GM18858 (cell line): ENCODE results near the gene SLC35D1.
"Not testable (repeated sequence)": the region's sequence is repeated elsewhere in the genome, so short reads cannot be mapped to it uniquely, and the experiment has no call there.

Experiments used
- ATAC-seq: cut with Tn5 transposase; IDR thresholded peaks from one replicate; pipeline ENCODE4 v1.9.1; 2021; ENCODE audit not compliant: unreplicated experiment

The SLC35D1 gene

GRCh38 chr1:67053785-67054772 lies at the start of gene SLC35D1:
Gene SLC35D1, minus strand, starts transcription at chr1:67054148. Its CDS starts 135 bp downstream, at chr1:67054013.
- ATAC-seq = peak; percentile 60

- ATAC-seq = no peak
These were observed 49.6 kb upstream of the SLC35D1 start for GRCh38 chr1:67103548-67103947.

- ATAC-seq = no peak
These were observed 46.9 kb upstream of the SLC35D1 start for GRCh38 chr1:67100833-67101232.

GRCh38 chr1:67097305-67097704 lies 43.4 kb upstream of the SLC35D1 start:
- ATAC-seq = no peak

GRCh38 chr1:67094191-67094590 lies 40.2 kb upstream of the SLC35D1 start:
- ATAC-seq = no peak

GRCh38 chr1:67089685-67090208 lies 35.8 kb upstream of the SLC35D1 start:
- ATAC-seq = no peak

GRCh38 chr1:67088440-67088839 lies 34.5 kb upstream of the SLC35D1 start:
- ATAC-seq = no peak

- no peak for ATAC-seq
These were observed 31.4 kb upstream of the SLC35D1 start for GRCh38 chr1:67085326-67085725.

- no peak for ATAC-seq
These were observed 30.9 kb upstream of the SLC35D1 start for GRCh38 chr1:67084765-67085318.

- ATAC-seq = no peak
These were observed 24.3 kb upstream of the SLC35D1 start for GRCh38 chr1:67078291-67078690.

- ATAC-seq = no peak
These were observed 23.6 kb upstream of the SLC35D1 start for GRCh38 chr1:67077593-67077992.

GRCh38 chr1:67072749-67073148 lies 18.8 kb upstream of the SLC35D1 start:
- no peak for ATAC-seq

GRCh38 chr1:67067655-67068054 lies 13.7 kb upstream of the SLC35D1 start:
- ATAC-seq = not testable (repeated sequence)

GRCh38 chr1:67062412-67062811 lies 8.5 kb upstream of the SLC35D1 start:
- ATAC-seq = no peak

- ATAC-seq = no peak
These were observed 7.3 kb upstream of the SLC35D1 start for GRCh38 chr1:67061266-67061665.

GRCh38 chr1:67060811-67061218 lies 6.9 kb upstream of the SLC35D1 start:
- no peak for ATAC-seq

- no peak for ATAC-seq
These were observed 5.4 kb upstream of the SLC35D1 start for GRCh38 chr1:67059346-67059745.

- no peak for ATAC-seq
These were observed 4.8 kb upstream of the SLC35D1 start for GRCh38 chr1:67058761-67059160.

- no peak for ATAC-seq
These were observed 4.3 kb upstream of the SLC35D1 start for GRCh38 chr1:67058242-67058641.

- ATAC-seq = no peak
These were observed 488 bp downstream of the SLC35D1 start for GRCh38 chr1:67053535-67053784.

GRCh38 chr1:67052741-67053534 lies 1.0 kb downstream of the SLC35D1 start:
- ATAC-seq = peak; percentile 13
